ENCODE results near the gene AJAP1. TPM values are rescaled to one million over a fixed set of nuclear protein-coding genes. Genes with fewer than 3 reads are reported as not detected.

AJAP1 gene
- total and polyA plus RNA-seq, 2 donors (not counting 1 experiment from before 2014, with no cell fraction given), result 0.01 TPM; not detected in 1

GRCh38 chr1:4700801-4701200, 46.4 kb downstream of the AJAP1 start:
- Histone ChIP-seq H2AFZ (ENCODE audit: low read length) (no peak overlapping the region), H3K27me3 (ENCODE audit: control insufficient read depth, insufficient read depth, low read length) (no peaks in the 10 kb centered on the region), H3K4me3 (replicated peaks in 1 of 4; ENCODE audit: control extremely low read depth in 1 of 4, insufficient read depth in 1 of 4, low read depth in 3 of 4, low read length in 4 of 4) (no peak overlapping the region), H3K9ac (ENCODE audit: insufficient read depth, low read length) (no peak overlapping the region), H3K4me2 (ENCODE audit: extremely low read depth, insufficient read depth, low read length) (no peak overlapping the region), H4K20me1 (ENCODE audit: control insufficient read depth, extremely low read depth, insufficient read depth, low read length) (no peaks in the 10 kb centered on the region), H3K36me3 (ENCODE audit: control insufficient read depth, insufficient read depth, low read length) (no peaks in the 10 kb centered on the region), H3K27ac (ENCODE audit: insufficient read depth, low read length) (no peak overlapping the region), H3K9me3 (ENCODE audit: control insufficient read depth, insufficient read depth, low read depth, low read length) (no peaks in the 10 kb centered on the region), H3K4me1 (ENCODE audit: control insufficient read depth, extremely low read depth, insufficient read depth, low read length) (no peaks in the 10 kb centered on the region), H3K79me2 (ENCODE audit: control insufficient read depth, insufficient read depth, low read length) (no peaks in the 10 kb centered on the region)
- no peak for DNase-seq (ENCODE audit: low read depth in 2 of 2)
- TF ChIP-seq CTCF (conservative IDR thresholded peaks at IDR 0.05 in 1 of 2, IDR thresholded peaks at IDR 0.05 in 1 of 2; ENCODE audit: low read depth in 1 of 2, low read length in 2 of 2), result no peak
- no peak for TF ChIP-seq EZH2 (IDR thresholded peaks at IDR 0.05; ENCODE audit: low read length, missing control alignments)

- Histone ChIP-seq H3K9me3 (ENCODE audit: control insufficient read depth, insufficient read depth, low read depth, low read length) (no peaks in the 10 kb centered on the region), H3K9ac (ENCODE audit: insufficient read depth, low read length) (no peak overlapping the region), H2AFZ (ENCODE audit: low read length) (no peak overlapping the region), H3K79me2 (ENCODE audit: control insufficient read depth, insufficient read depth, low read length) (no peaks in the 10 kb centered on the region), H3K4me1 (ENCODE audit: control insufficient read depth, extremely low read depth, insufficient read depth, low read length) (no peaks in the 10 kb centered on the region), H3K4me3 (replicated peaks in 1 of 4; ENCODE audit: control extremely low read depth in 1 of 4, insufficient read depth in 1 of 4, low read depth in 3 of 4, low read length in 4 of 4) (no peak overlapping the region), H3K27ac (ENCODE audit: insufficient read depth, low read length) (no peak overlapping the region), H3K36me3 (ENCODE audit: control insufficient read depth, insufficient read depth, low read length) (no peaks in the 10 kb centered on the region), H4K20me1 (ENCODE audit: control insufficient read depth, extremely low read depth, insufficient read depth, low read length) (no peaks in the 10 kb centered on the region), H3K4me2 (ENCODE audit: extremely low read depth, insufficient read depth, low read length) (no peak overlapping the region), H3K27me3 (ENCODE audit: control insufficient read depth, insufficient read depth, low read length) (no peaks in the 10 kb centered on the region)
- no peak for DNase-seq (ENCODE audit: low read depth in 2 of 2)
- TF ChIP-seq EZH2 (IDR thresholded peaks at IDR 0.05; ENCODE audit: low read length, missing control alignments) (no peak), CTCF (conservative IDR thresholded peaks at IDR 0.05 in 1 of 2, IDR thresholded peaks at IDR 0.05 in 1 of 2; ENCODE audit: low read depth in 1 of 2, low read length in 2 of 2) (no peak)
These were observed 46.9 kb downstream of the AJAP1 start for GRCh38 chr1:4701276-4701675.

- DNase-seq (ENCODE audit: low read depth in 2 of 2), result no peak
- Histone ChIP-seq H3K36me3 (ENCODE audit: control insufficient read depth, insufficient read depth, low read length) (no peaks in the 10 kb centered on the region), H2AFZ (ENCODE audit: low read length) (no peak overlapping the region), H3K79me2 (ENCODE audit: control insufficient read depth, insufficient read depth, low read length) (no peaks in the 10 kb centered on the region), H3K27ac (ENCODE audit: insufficient read depth, low read length) (no peak overlapping the region), H3K9ac (ENCODE audit: insufficient read depth, low read length) (no peak overlapping the region), H3K9me3 (ENCODE audit: control insufficient read depth, insufficient read depth, low read depth, low read length) (no peaks in the 10 kb centered on the region), H3K27me3 (ENCODE audit: control insufficient read depth, insufficient read depth, low read length) (no peaks in the 10 kb centered on the region), H3K4me1 (ENCODE audit: control insufficient read depth, extremely low read depth, insufficient read depth, low read length) (no peaks in the 10 kb centered on the region), H4K20me1 (ENCODE audit: control insufficient read depth, extremely low read depth, insufficient read depth, low read length) (no peaks in the 10 kb centered on the region), H3K4me3 (replicated peaks in 1 of 4; ENCODE audit: control extremely low read depth in 1 of 4, insufficient read depth in 1 of 4, low read depth in 3 of 4, low read length in 4 of 4) (no peak overlapping the region), H3K4me2 (ENCODE audit: extremely low read depth, insufficient read depth, low read length) (no peak overlapping the region)
- TF ChIP-seq EZH2 (IDR thresholded peaks at IDR 0.05; ENCODE audit: low read length, missing control alignments) (no peak), CTCF (conservative IDR thresholded peaks at IDR 0.05 in 1 of 2, IDR thresholded peaks at IDR 0.05 in 1 of 2; ENCODE audit: low read depth in 1 of 2, low read length in 2 of 2) (no peak)
These were observed 48.1 kb downstream of the AJAP1 start for GRCh38 chr1:4702464-4702863.

All from fibroblast of lung (primary cell).